AG04450 (cell line): Measurements from ENCODE around the gene SIDT1. TPM values are rescaled to one million over a fixed set of nuclear protein-coding genes. Genes with fewer than 3 reads are reported as not detected.

Experiments
- CTCF ChIA-PET: fragments of 300-600, 350-600 bp; formaldehyde crosslinking; extraction: SDS; loops from one replicate; lab custom pipeline; 2022; ENCODE audit warnings: antibody characterized with exemption, inconsistent platforms; lab: Charles Lee
- POLR2A ChIA-PET: fragments of 350-600 bp; formaldehyde crosslinking; extraction: SDS; loops from one replicate; lab custom pipeline; 2021; ENCODE audit warnings: antibody characterized with exemption, inconsistent platforms; lab: Yijun Ruan, JAX
- DNase-seq: peaks from one replicate; pipeline ENCODE4 v3.0.0-alpha.2; 2011; ENCODE audit warnings: low read depth, low spot score
- H3K27ac ChIP-seq: one replicate; pipeline ENCODE4 v1.5.1; 2012; ENCODE audit warnings: low read depth, low read length, control low read depth
- H3K27me3 ChIP-seq: one replicate; pipeline ENCODE4 v1.6.0; 2012; ENCODE audit warnings: low read length; ENCODE audit not compliant: control insufficient read depth, insufficient read depth
- H3K4me3 ChIP-seq: 2 replicates; pipeline ENCODE4 v1.5.1; 2011; ENCODE audit warnings: mild to moderate bottlenecking, low read depth, low read length, control low read depth
- H3K9me3 ChIP-seq: 2 replicates; pipeline ENCODE4 v1.5.1; 2012; ENCODE audit warnings: low read length; ENCODE audit not compliant: control insufficient read depth, insufficient read depth
- CTCF ChIP-seq: IDR thresholded peaks from 2 replicates; pipeline ENCODE4 v1.5.1; 2011; ENCODE audit warnings: low read depth, low read length, control low read depth, inconsistent platforms
- polyA plus RNA-seq: library from polyadenylated mRNA; depleted of rRNA; stranded (reverse); fragments of >200 nt; gene quantifications from 2 replicates; pipeline ENCODE4 v1.2.3, GENCODE V29; 2011

SIDT1 gene
- polyA plus RNA-seq, 1 experiment: not detected

GRCh38 chr3:113589971-113590370, 57.6 kb downstream of the SIDT1 start:
- Histone ChIP-seq H3K27me3 (no peaks in the 10 kb centered on the region), H3K27ac (no peak overlapping the region), H3K9me3 (no peaks in the 10 kb centered on the region), H3K4me3 (no peak overlapping the region)
- TF ChIP-seq CTCF: no peak
- POLR2A ChIA-PET: no interaction called here
- DNase-seq: no peak
- CTCF ChIA-PET: interaction anchor here (3.7 kb wide), 1 partner anchor 12 kb away, joined by 20 read pairs; no protein-coding TSS in a partner anchor

GRCh38 chr3:113590983-113591382, 58.6 kb downstream of the SIDT1 start:
- POLR2A ChIA-PET: no interaction called here
- CTCF ChIA-PET: interaction anchor here (3.7 kb wide), 1 partner anchor 13 kb away, joined by 20 read pairs; no protein-coding TSS in a partner anchor
- Histone ChIP-seq H3K9me3 (no peaks in the 10 kb centered on the region), H3K27me3 (no peaks in the 10 kb centered on the region), H3K27ac (no peak overlapping the region), H3K4me3 (no peak overlapping the region)
- TF ChIP-seq CTCF: no peak
- DNase-seq: no peak

GRCh38 chr3:113594066-113594465, 61.7 kb downstream of the SIDT1 start:
- no peak for DNase-seq
- Histone ChIP-seq H3K27me3 (no peaks in the 10 kb centered on the region), H3K4me3 (no peak overlapping the region), H3K27ac (no peak overlapping the region), H3K9me3 (no peaks in the 10 kb centered on the region)
- POLR2A ChIA-PET: no interaction called here
- no peak for TF ChIP-seq CTCF
- CTCF ChIA-PET: no interaction called here

- Histone ChIP-seq H3K27ac (no peak overlapping the region), H3K4me3 (no peak overlapping the region), H3K27me3 (peaks cover 8% of the 10 kb centered on the region), H3K9me3 (no peaks in the 10 kb centered on the region)
- ChIA-PET POLR2A (no interaction called here), CTCF (interaction anchor here (0.6 kb wide), 1 partner anchor 19 kb away, joined by 3 read pairs; no protein-coding TSS in a partner anchor)
- TF ChIP-seq CTCF: no peak
- DNase-seq: no peak
Measured at GRCh38 chr3:113597596-113598354, 65.4 kb downstream of the SIDT1 start.

GRCh38 chr3:113600418-113601182, 68.2 kb downstream of the SIDT1 start:
- H3K9me3 ChIP-seq: no peaks in the 10 kb centered on the region
- H3K27ac ChIP-seq: no peak overlapping the region
- H3K27me3 ChIP-seq: peaks cover 12% of the 10 kb centered on the region
- ChIA-PET POLR2A (no interaction called here), CTCF (no interaction called here)
- no peak overlapping the region for H3K4me3 ChIP-seq
- DNase-seq: no peak
- no peak for TF ChIP-seq CTCF
